ENCODE data around the gene PTOV1. TPM values are rescaled to one million over a fixed set of nuclear protein-coding genes. Genes with fewer than 3 reads are reported as not detected.

PTOV1 gene
- total and polyA plus RNA-seq, 3 donors from 2014 or later: 235 to 260 (median 257) TPM

DNA sequence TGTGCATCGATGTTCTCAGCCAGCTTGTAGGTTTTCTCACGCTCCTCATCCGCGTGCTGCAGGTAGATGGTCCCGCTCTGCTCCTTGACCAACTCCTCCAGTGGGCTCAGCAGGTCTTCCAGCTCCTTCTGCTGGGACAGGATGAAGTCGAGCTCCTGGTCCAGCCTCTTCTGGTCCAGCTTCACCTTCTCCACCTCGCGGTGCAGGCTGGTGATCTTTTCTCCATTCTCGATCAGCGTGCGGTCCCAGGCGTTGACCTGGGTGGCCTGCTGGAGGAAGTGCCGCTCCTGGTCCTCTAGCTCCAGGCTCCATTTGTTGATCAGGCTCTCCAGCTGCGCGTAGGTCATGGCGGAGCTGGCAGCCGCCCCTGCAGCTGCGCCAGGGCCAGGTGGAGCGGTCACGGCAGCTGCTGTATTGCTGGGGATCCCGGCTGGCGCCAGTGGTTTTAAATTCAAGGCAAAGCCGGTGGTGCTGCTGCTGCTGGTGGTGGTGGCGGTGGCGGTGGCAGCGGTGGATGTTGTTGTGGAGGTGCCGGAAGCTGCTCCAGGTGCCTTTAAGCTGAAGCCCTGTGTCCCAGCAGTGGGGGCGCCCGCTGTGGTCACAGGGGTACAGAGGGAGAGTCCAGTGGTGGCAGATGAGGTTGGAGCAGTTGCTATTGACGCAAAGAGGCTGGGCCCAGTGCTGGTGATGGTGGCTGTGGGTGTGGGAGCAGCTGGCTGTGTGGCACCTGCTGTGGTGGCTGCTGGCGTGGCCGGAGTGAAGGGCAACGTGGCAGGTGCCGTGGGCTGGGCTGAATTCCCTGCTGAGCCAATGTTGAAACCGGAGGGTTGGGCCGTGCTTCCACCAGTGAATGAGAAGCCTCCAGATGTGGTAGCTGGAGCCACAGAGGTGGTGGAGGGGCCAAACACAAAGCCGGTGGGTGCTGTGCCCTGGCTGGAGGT, 57.8 kb downstream of the PTOV1 start:
- TF ChIP-seq, protein P1, sequence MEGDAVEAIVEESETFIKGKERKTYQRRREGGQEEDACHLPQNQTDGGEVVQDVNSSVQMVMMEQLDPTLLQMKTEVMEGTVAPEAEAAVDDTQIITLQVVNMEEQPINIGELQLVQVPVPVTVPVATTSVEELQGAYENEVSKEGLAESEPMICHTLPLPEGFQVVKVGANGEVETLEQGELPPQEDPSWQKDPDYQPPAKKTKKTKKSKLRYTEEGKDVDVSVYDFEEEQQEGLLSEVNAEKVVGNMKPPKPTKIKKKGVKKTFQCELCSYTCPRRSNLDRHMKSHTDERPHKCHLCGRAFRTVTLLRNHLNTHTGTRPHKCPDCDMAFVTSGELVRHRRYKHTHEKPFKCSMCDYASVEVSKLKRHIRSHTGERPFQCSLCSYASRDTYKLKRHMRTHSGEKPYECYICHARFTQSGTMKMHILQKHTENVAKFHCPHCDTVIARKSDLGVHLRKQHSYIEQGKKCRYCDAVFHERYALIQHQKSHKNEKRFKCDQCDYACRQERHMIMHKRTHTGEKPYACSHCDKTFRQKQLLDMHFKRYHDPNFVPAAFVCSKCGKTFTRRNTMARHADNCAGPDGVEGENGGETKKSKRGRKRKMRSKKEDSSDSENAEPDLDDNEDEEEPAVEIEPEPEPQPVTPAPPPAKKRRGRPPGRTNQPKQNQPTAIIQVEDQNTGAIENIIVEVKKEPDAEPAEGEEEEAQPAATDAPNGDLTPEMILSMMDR (IDR thresholded peaks at IDR 0.05): no peak
- no peak for TF ChIP-seq POLR2A (IDR thresholded peaks at IDR 0.05)
- H3K27ac ChIP-seq: no peak overlapping the region
- H3K4me3 ChIP-seq: no peak overlapping the region
- intact Hi-C loops (cut with DNase I; ENCODE audit: low total_unique reads): no loop called here
- H3K4me1 ChIP-seq: peaks cover 30% of the 10 kb centered on the region
- H3K27me3 ChIP-seq: no peaks in the 10 kb centered on the region
- H3K36me3 ChIP-seq (ENCODE audit: low read depth, missing control alignments): no peaks in the 10 kb centered on the region
- no peak for DNase-seq
- 95% methylated on average over 22 to 37 of the region's 37 CpGs for WGBS, 2 donors
- no peaks in the 10 kb centered on the region for H3K9me3 ChIP-seq

DNA sequence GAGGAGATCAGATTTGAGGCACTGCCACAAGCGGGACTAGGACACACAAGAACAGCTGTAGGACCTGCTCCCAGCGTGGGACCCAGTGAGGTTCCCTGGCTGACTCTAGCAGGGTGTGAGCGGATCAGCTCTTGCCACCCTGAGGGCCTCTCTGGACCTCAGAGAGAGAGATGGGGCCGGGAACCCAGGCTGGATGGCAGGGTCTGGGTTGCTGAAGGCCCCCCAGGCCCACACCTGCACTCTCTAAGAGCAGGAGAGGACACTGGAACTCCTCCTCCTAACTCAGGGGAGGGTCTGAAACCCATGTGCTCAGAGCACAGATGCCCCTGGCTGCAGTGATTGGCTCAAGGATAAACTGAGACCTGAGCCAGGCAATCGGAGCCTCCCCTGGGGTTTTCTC, 59.2 kb downstream of the PTOV1 start:
- WGBS, 2 donors: 80 to 90% methylated on average over 2 to 5 of the region's 5 CpGs
- Histone ChIP-seq H3K9me3 (no peaks in the 10 kb centered on the region), H3K4me3 (no peak overlapping the region), H3K27me3 (no peaks in the 10 kb centered on the region), H3K4me1 (peaks cover 30% of the 10 kb centered on the region), H3K27ac (no peak overlapping the region), H3K36me3 (ENCODE audit: low read depth, missing control alignments) (no peaks in the 10 kb centered on the region)
- DNase-seq: no peak
- no peak for TF ChIP-seq POLR2A (IDR thresholded peaks at IDR 0.05)
- TF ChIP-seq, protein P1 (IDR thresholded peaks at IDR 0.05): no peak
- intact Hi-C loops (cut with DNase I; ENCODE audit: low total_unique reads): no loop called here

Small RNA genes lying within 50 kb of the gene (microRNA-seq; reads per million reads assigned to microRNA genes)
- gene MIR4749 (ENCODE audit: borderline number of aligned reads in 2 of 2, borderline replicate concordance in 1 of 2) (1.4 reads per million in 2 donors), gene MIR4750 (ENCODE audit: borderline number of aligned reads in 2 of 2, borderline replicate concordance in 1 of 2) (0 reads per million in 2 donors), gene MIR6800 (ENCODE audit: borderline number of aligned reads in 2 of 2, borderline replicate concordance in 1 of 2) (0 to 0.69 reads per million in 2 donors)

Small RNA genes lying within 50 kb of the gene (small RNA-seq; reads per million reads assigned to genes)
- 0 to 0.09 reads per million in 2 donors for gene MIR4749

Other genes starting within 250 kb of the PTOV1 start
- 10 to 100 TPM; 39.3 to 41.5 TPM for gene RRAS, start 211.0 kb upstream of the PTOV1 start, total RNA-seq
- 69.2 TPM for gene RRAS, start 211.0 kb upstream of the PTOV1 start, polyA plus RNA-seq (ENCODE audit: insufficient read depth, low read depth, low replicate concordance)
- gene SCAF1, start 208.9 kb upstream of the PTOV1 start, total RNA-seq: 10 to 100 TPM; 70.8 to 78.1 TPM
- gene SCAF1, start 208.9 kb upstream of the PTOV1 start, polyA plus RNA-seq (ENCODE audit: insufficient read depth, low read depth, low replicate concordance): 51.4 TPM
- 10 to 100 TPM; 50.1 to 51.6 TPM for gene IRF3, start 185.3 kb upstream of the PTOV1 start, total RNA-seq
- gene IRF3, start 185.3 kb upstream of the PTOV1 start, polyA plus RNA-seq (ENCODE audit: insufficient read depth, low read depth, low replicate concordance): 34.9 TPM
- gene BCL2L12, start 185.2 kb upstream of the PTOV1 start, total RNA-seq: 10 to 100 TPM; 11.3 to 19.3 TPM
- 17.3 TPM for gene BCL2L12, start 185.2 kb upstream of the PTOV1 start, polyA plus RNA-seq (ENCODE audit: insufficient read depth, low read depth, low replicate concordance)
- 100 to 1,000 TPM; 192 to 272 TPM for gene PRMT1, start 173.9 kb upstream of the PTOV1 start, total RNA-seq
- 201 TPM for gene PRMT1, start 173.9 kb upstream of the PTOV1 start, polyA plus RNA-seq (ENCODE audit: insufficient read depth, low read depth, low replicate concordance)
- 1 to 10 TPM; 2.9 to 5.0 TPM for gene ADM5, start 161.6 kb upstream of the PTOV1 start, total RNA-seq
- 2.2 TPM for gene ADM5, start 161.6 kb upstream of the PTOV1 start, polyA plus RNA-seq (ENCODE audit: insufficient read depth, low read depth, low replicate concordance)
- gene CPT1C, start 160.0 kb upstream of the PTOV1 start, total RNA-seq: 1 to 10 TPM; 8.8 to 9.8 TPM
- 17.1 TPM for gene CPT1C, start 160.0 kb upstream of the PTOV1 start, polyA plus RNA-seq (ENCODE audit: insufficient read depth, low read depth, low replicate concordance)
- gene TSKS, start 87.9 kb upstream of the PTOV1 start, total RNA-seq: 100 to 1,000 TPM in 1 of 2 donors, 10 to 100 TPM in 1; 65.3 to 101 TPM
- 137 TPM for gene TSKS, start 87.9 kb upstream of the PTOV1 start, polyA plus RNA-seq (ENCODE audit: insufficient read depth, low read depth, low replicate concordance)
- gene AP2A1, start 84.2 kb upstream of the PTOV1 start, total RNA-seq: 100 to 1,000 TPM; 301 to 358 TPM
- gene AP2A1, start 84.2 kb upstream of the PTOV1 start, polyA plus RNA-seq (ENCODE audit: insufficient read depth, low read depth, low replicate concordance): 226 TPM
- 100 to 1,000 TPM in 1 of 2 donors, 10 to 100 TPM in 1; 56.0 to 101 TPM for gene FUZ, start 37.9 kb upstream of the PTOV1 start, total RNA-seq
- gene FUZ, start 37.9 kb upstream of the PTOV1 start, polyA plus RNA-seq (ENCODE audit: insufficient read depth, low read depth, low replicate concordance): 98.0 TPM
- 100 to 1,000 TPM; 244 to 246 TPM for gene MED25, start 32.9 kb upstream of the PTOV1 start, total RNA-seq
- 156 TPM for gene MED25, start 32.9 kb upstream of the PTOV1 start, polyA plus RNA-seq (ENCODE audit: insufficient read depth, low read depth, low replicate concordance)
- gene PNKP, start 16.4 kb downstream of the PTOV1 start, total RNA-seq: 100 to 1,000 TPM; 110 to 125 TPM
- gene PNKP, start 16.4 kb downstream of the PTOV1 start, polyA plus RNA-seq (ENCODE audit: insufficient read depth, low read depth, low replicate concordance): 45.5 TPM
- 10 to 100 TPM; 35.0 to 35.7 TPM for gene AKT1S1, start 26.2 kb downstream of the PTOV1 start, total RNA-seq
- gene AKT1S1, start 26.2 kb downstream of the PTOV1 start, polyA plus RNA-seq (ENCODE audit: insufficient read depth, low read depth, low replicate concordance): 42.8 TPM
- gene TBC1D17, start 26.5 kb downstream of the PTOV1 start, total RNA-seq: 10 to 100 TPM; 47.2 to 49.1 TPM
- gene TBC1D17, start 26.5 kb downstream of the PTOV1 start, polyA plus RNA-seq (ENCODE audit: insufficient read depth, low read depth, low replicate concordance): 31.1 TPM
- gene IL4I1, start 45.7 kb downstream of the PTOV1 start, total RNA-seq: 10 to 100 TPM; 17.1 to 20.4 TPM
- gene IL4I1, start 45.7 kb downstream of the PTOV1 start, polyA plus RNA-seq (ENCODE audit: insufficient read depth, low read depth, low replicate concordance): 61.9 TPM
- gene ATF5, start 78.0 kb downstream of the PTOV1 start, total RNA-seq: 10 to 100 TPM; 31.3 to 38.5 TPM
- 64.5 TPM for gene ATF5, start 78.0 kb downstream of the PTOV1 start, polyA plus RNA-seq (ENCODE audit: insufficient read depth, low read depth, low replicate concordance)
- gene NUP62, start 78.3 kb downstream of the PTOV1 start, total RNA-seq: 100 to 1,000 TPM in 1 of 2 donors, 10 to 100 TPM in 1; 78.4 to 112 TPM
- 135 TPM for gene NUP62, start 78.3 kb downstream of the PTOV1 start, polyA plus RNA-seq (ENCODE audit: insufficient read depth, low read depth, low replicate concordance)
- 1 to 10 TPM; 6.0 to 8.5 TPM for gene SIGLEC11, start 110.0 kb downstream of the PTOV1 start, total RNA-seq
- 5.8 TPM for gene SIGLEC11, start 110.0 kb downstream of the PTOV1 start, polyA plus RNA-seq (ENCODE audit: insufficient read depth, low read depth, low replicate concordance)
- 100 to 1,000 TPM; 143 to 237 TPM for gene VRK3, start 174.2 kb downstream of the PTOV1 start, total RNA-seq
- 375 TPM for gene VRK3, start 174.2 kb downstream of the PTOV1 start, polyA plus RNA-seq (ENCODE audit: insufficient read depth, low read depth, low replicate concordance)
- gene ZNF473, start 174.8 kb downstream of the PTOV1 start, total RNA-seq: 10 to 100 TPM; 77.7 to 92.8 TPM
- 106 TPM for gene ZNF473, start 174.8 kb downstream of the PTOV1 start, polyA plus RNA-seq (ENCODE audit: insufficient read depth, low read depth, low replicate concordance)

Data from testis (tissue), 3 donors.